Karpas-422 (cell line): Measurements from ENCODE around the gene DDX4. TPM values are rescaled to one million over a fixed set of nuclear protein-coding genes. Genes with fewer than 3 reads are reported as not detected.

ENCODE experiments used
- DNase-seq: peaks from one replicate; pipeline ENCODE4 v3.0.0-alpha.2; 2015
- H2AFZ ChIP-seq: fragments of 200-600 bp; sonication (generic); 2 replicates; pipeline ENCODE4 v1.6.1; 2014; ENCODE audit warnings: antibody characterized with exemption, low read length, mixed read lengths
- H3K27ac ChIP-seq: fragments of 200-600 bp; sonication (generic); 2 replicates; pipeline ENCODE4 v1.5.1; 2014; ENCODE audit warnings: mild to moderate bottlenecking, low read length, moderate library complexity
- H3K27me3 ChIP-seq: fragments of 200-600 bp; sonication (generic); 2 replicates; pipeline ENCODE4 v1.6.1; 2014; ENCODE audit warnings: low read length, mixed read lengths
- H3K36me3 ChIP-seq: fragments of 200-600 bp; sonication (generic); 2 replicates; pipeline ENCODE4 v1.6.1; 2014; ENCODE audit warnings: low read length, mixed read lengths; ENCODE audit not compliant: insufficient read depth
- H3K4me1 ChIP-seq: fragments of 200-600 bp; sonication (generic); 2 replicates; pipeline ENCODE4 v1.6.1; 2014; ENCODE audit warnings: mild to moderate bottlenecking, low read length, mixed read lengths
- H3K4me2 ChIP-seq: fragments of 200-600 bp; sonication (generic); 2 replicates; pipeline ENCODE4 v1.6.1; 2014; ENCODE audit warnings: low read length, low read depth, mild to moderate bottlenecking; ENCODE audit not compliant: poor library complexity, severe bottlenecking
- H3K4me3 ChIP-seq: fragments of 200-600 bp; sonication (generic); 2 replicates; pipeline ENCODE4 v1.5.1; 2014; ENCODE audit warnings: mild to moderate bottlenecking, antibody characterized with exemption, low read length, mixed read lengths
- H3K79me2 ChIP-seq: fragments of 200-600 bp; sonication (generic); 2 replicates; pipeline ENCODE4 v1.6.1; 2014; ENCODE audit warnings: mild to moderate bottlenecking, low read length, mixed read lengths
- H3K9ac ChIP-seq: fragments of 200-600 bp; sonication (generic); 2 replicates; pipeline ENCODE4 v1.6.0; 2014; ENCODE audit warnings: low read length
- H3K9me2 ChIP-seq: fragments of 200-600 bp; sonication (generic), shearing (Covaris generic); replicated peaks from 2 replicates; pipeline ENCODE4 v1.6.0; 2014; ENCODE audit warnings: mild to moderate bottlenecking, low read length, moderate library complexity; ENCODE audit not compliant: insufficient read depth
- H3K9me3 ChIP-seq: fragments of 300-700, 200-600 bp; sonication (generic); 2 replicates; pipeline ENCODE4 v1.6.1; 2014; ENCODE audit warnings: low read length, mixed read lengths
- H4K20me1 ChIP-seq: fragments of 200-600 bp; sonication (generic); 2 replicates; pipeline ENCODE4 v1.6.1; 2014; ENCODE audit warnings: mild to moderate bottlenecking, antibody characterized with exemption, low read length, low read depth; ENCODE audit not compliant: insufficient read depth
- total RNA-seq: library from RNA; depleted of rRNA; stranded (reverse); fragments of >200 nt; shearing (Covaris generic); gene quantifications from 2 replicates; pipeline ENCODE4 v1.2.3, GENCODE V29; 2014; ENCODE audit warnings: low replicate concordance

Gene DDX4
- total RNA-seq, 1 experiment from 2014 or later: not detected

- H3K27ac ChIP-seq: no peak overlapping the region
- H3K9me3 ChIP-seq: no peaks in the 10 kb centered on the region
- no peaks in the 10 kb centered on the region for H3K27me3 ChIP-seq
- H3K79me2 ChIP-seq: no peaks in the 10 kb centered on the region
- H3K9me2 ChIP-seq: no peaks in the 10 kb centered on the region
- H3K4me3 ChIP-seq: no peak overlapping the region
- H3K4me2 ChIP-seq: no peak overlapping the region
- no peak for DNase-seq
- no peaks in the 10 kb centered on the region for H3K4me1 ChIP-seq
- no peak overlapping the region for H3K9ac ChIP-seq
- no peak overlapping the region for H2AFZ ChIP-seq
- no peaks in the 10 kb centered on the region for H3K36me3 ChIP-seq
- no peaks in the 10 kb centered on the region for H4K20me1 ChIP-seq
These were observed 104.1 kb downstream of the DDX4 start for GRCh38 chr5:55841976-55842375.

GRCh38 chr5:55847837-55848236 lies 110.0 kb downstream of the DDX4 start:
- H3K9me3 ChIP-seq: no peaks in the 10 kb centered on the region
- H3K9me2 ChIP-seq: no peaks in the 10 kb centered on the region
- H3K9ac ChIP-seq: no peak overlapping the region
- no peaks in the 10 kb centered on the region for H4K20me1 ChIP-seq
- H2AFZ ChIP-seq: no peak overlapping the region
- no peak for DNase-seq
- H3K79me2 ChIP-seq: no peaks in the 10 kb centered on the region
- no peak overlapping the region for H3K4me2 ChIP-seq
- no peak overlapping the region for H3K4me3 ChIP-seq
- no peak overlapping the region for H3K27ac ChIP-seq
- H3K4me1 ChIP-seq: no peaks in the 10 kb centered on the region
- H3K36me3 ChIP-seq: no peaks in the 10 kb centered on the region
- H3K27me3 ChIP-seq: no peaks in the 10 kb centered on the region

GRCh38 chr5:55848783-55849182 lies 110.9 kb downstream of the DDX4 start:
- Histone ChIP-seq H3K9me2 (no peaks in the 10 kb centered on the region), H2AFZ (no peak overlapping the region), H3K4me2 (no peak overlapping the region), H3K4me1 (no peaks in the 10 kb centered on the region), H3K9ac (no peak overlapping the region), H3K27ac (no peak overlapping the region), H3K9me3 (no peaks in the 10 kb centered on the region), H3K79me2 (no peaks in the 10 kb centered on the region), H3K27me3 (no peaks in the 10 kb centered on the region), H3K4me3 (no peak overlapping the region), H4K20me1 (no peaks in the 10 kb centered on the region), H3K36me3 (no peaks in the 10 kb centered on the region)
- peak; percentile 12 for DNase-seq

- no peaks in the 10 kb centered on the region for H4K20me1 ChIP-seq
- H3K36me3 ChIP-seq: no peaks in the 10 kb centered on the region
- no peak within 1 kb of the TSS for H3K4me3 ChIP-seq
- H3K9me2 ChIP-seq: no peaks in the 10 kb centered on the region
- no peak within 1 kb of the TSS for H3K9ac ChIP-seq
- H3K79me2 ChIP-seq: no peaks in the 10 kb centered on the region
- H3K9me3 ChIP-seq: no peaks in the 10 kb centered on the region
- no peak within 1 kb of the TSS for H2AFZ ChIP-seq
- no peak for DNase-seq
- no peaks in the 10 kb centered on the region for H3K4me1 ChIP-seq
- no peak within 1 kb of the TSS for H3K4me2 ChIP-seq
- no peaks in the 10 kb centered on the region for H3K27me3 ChIP-seq
- no peak within 1 kb of the TSS for H3K27ac ChIP-seq
These were observed 113.2 kb downstream of the DDX4 start, which contains the start of gene IL31RA for GRCh38 chr5:55850839-55851674. Gene IL31RA, plus strand, starts transcription at chr5:55851357. Its CDS starts 214 bp downstream, at chr5:55851571.

- H3K79me2 ChIP-seq: no peaks in the 10 kb centered on the region
- no peaks in the 10 kb centered on the region for H3K9me2 ChIP-seq
- no peaks in the 10 kb centered on the region for H3K9me3 ChIP-seq
- H3K4me3 ChIP-seq: no peak overlapping the region
- H4K20me1 ChIP-seq: no peaks in the 10 kb centered on the region
- no peak overlapping the region for H3K9ac ChIP-seq
- H3K4me1 ChIP-seq: no peaks in the 10 kb centered on the region
- H3K4me2 ChIP-seq: no peak overlapping the region
- no peak overlapping the region for H2AFZ ChIP-seq
- no peak for DNase-seq
- no peaks in the 10 kb centered on the region for H3K27me3 ChIP-seq
- H3K36me3 ChIP-seq: no peaks in the 10 kb centered on the region
- no peak overlapping the region for H3K27ac ChIP-seq
These were observed 113.8 kb downstream of the DDX4 start for GRCh38 chr5:55851675-55851979.

- DNase-seq: no peak
- Histone ChIP-seq H3K27ac (no peak overlapping the region), H3K4me1 (no peaks in the 10 kb centered on the region), H3K36me3 (no peaks in the 10 kb centered on the region), H3K27me3 (no peaks in the 10 kb centered on the region), H3K9ac (no peak overlapping the region), H2AFZ (no peak overlapping the region), H4K20me1 (no peaks in the 10 kb centered on the region), H3K4me3 (no peak overlapping the region), H3K9me2 (no peaks in the 10 kb centered on the region), H3K9me3 (no peaks in the 10 kb centered on the region), H3K79me2 (no peaks in the 10 kb centered on the region), H3K4me2 (no peak overlapping the region)
These were observed 114.6 kb downstream of the DDX4 start for GRCh38 chr5:55852503-55852902.

GRCh38 chr5:55853041-55853670 lies 115.3 kb downstream of the DDX4 start:
- H3K79me2 ChIP-seq: no peaks in the 10 kb centered on the region
- H3K9me2 ChIP-seq: no peaks in the 10 kb centered on the region
- H3K4me3 ChIP-seq: no peak overlapping the region
- no peak overlapping the region for H3K4me2 ChIP-seq
- H3K27ac ChIP-seq: no peak overlapping the region
- H3K9me3 ChIP-seq: no peaks in the 10 kb centered on the region
- no peak overlapping the region for H3K9ac ChIP-seq
- no peaks in the 10 kb centered on the region for H4K20me1 ChIP-seq
- no peak overlapping the region for H2AFZ ChIP-seq
- no peaks in the 10 kb centered on the region for H3K27me3 ChIP-seq
- no peak for DNase-seq
- no peaks in the 10 kb centered on the region for H3K36me3 ChIP-seq
- H3K4me1 ChIP-seq: no peaks in the 10 kb centered on the region

- Histone ChIP-seq H3K36me3 (no peaks in the 10 kb centered on the region), H4K20me1 (no peaks in the 10 kb centered on the region), H3K4me2 (no peak overlapping the region), H3K9ac (no peak overlapping the region), H2AFZ (no peak overlapping the region), H3K9me2 (no peaks in the 10 kb centered on the region), H3K79me2 (no peaks in the 10 kb centered on the region), H3K9me3 (no peaks in the 10 kb centered on the region), H3K27me3 (no peaks in the 10 kb centered on the region), H3K4me1 (no peaks in the 10 kb centered on the region), H3K27ac (no peak overlapping the region), H3K4me3 (no peak overlapping the region)
- DNase-seq: no peak
These were observed 116.0 kb downstream of the DDX4 start for GRCh38 chr5:55853818-55854217.
